Right lobe of liver (tissue), 6 donors: ENCODE measurements around the gene PDSS2. TPM values are rescaled to one million over a fixed set of nuclear protein-coding genes. Genes with fewer than 3 reads are reported as not detected.

Source experiments
- ATAC-seq, 4 donors: fragments of 200-7000 bp; cut with Tn5 transposase; one replicate each; pipeline ENCODE4 v1.9.1; 2020; ENCODE audit warnings: mild to moderate bottlenecking in 4 of 4, moderate library complexity in 4 of 4
- DNase-seq, 3 donors: peaks; one replicate each; pipeline ENCODE4 v3.0.0-alpha.2; 2020
- H3K27ac ChIP-seq, 3 donors: fragments of 200-600 bp; one replicate each; pipeline ENCODE4 v1.8.0; 2022
- H3K27me3 ChIP-seq, 2 donors: fragments of 200-600 bp; one replicate each; pipeline ENCODE4 v1.8.0; 2022
- H3K36me3 ChIP-seq, 4 donors: fragments of 200-600 bp; sonication (generic) in 1 of 4; one replicate each; pipeline versions ENCODE4 v1.5.1 to v1.8.0; 2017 to 2022; ENCODE audit warnings: control low read depth in 1 of 4
- H3K4me1 ChIP-seq, 4 donors: fragments of 200-600 bp; sonication (generic) in 1 of 4; one replicate each; pipeline versions ENCODE4 v1.5.1 to v1.8.0; 2017 to 2022; ENCODE audit warnings: control low read depth in 1 of 4
- H3K4me3 ChIP-seq, 3 donors: fragments of 200-600 bp; one replicate each; pipeline ENCODE4 v1.8.0; 2022
- H3K9me3 ChIP-seq, 4 donors: fragments of 200-600 bp; sonication (generic) in 1 of 4; one replicate each; pipeline versions ENCODE4 v1.5.1 to v1.8.0; 2017 to 2022; ENCODE audit warnings: control low read depth in 1 of 4
- POLR2A ChIP-seq: fragments of 450-650 bp; IDR thresholded peaks from one replicate; pipeline ENCODE4 v1.6.1; 2017; ENCODE audit warnings: antibody characterized with exemption, mild to moderate bottlenecking
- WGBS: methylation state at CpG from one replicate; pipeline ENCODE4 v1.1.6; 2018; ENCODE audit warnings: low coverage, low lambda C conversion rate; ENCODE audit not compliant: insufficient coverage; ENCODE audit errors: missing lambda C conversion rate; 5-methylcytosine and 5-hydroxymethylcytosine counted together
- intact Hi-C, 2 donors: fragments of 100-400 bp; cut with DNase I; formaldehyde crosslinking; loops; one replicate each; pipeline versions ENCODE4 v1.11.2 to v1.14.1; 2022
- total RNA-seq, 6 experiments: library from RNA; depleted of rRNA in 2 of 6; stranded (reverse); fragments of >200 nt in 2 of 6; fragmentation: NEBNext Ultra II Directional in 3 of 6; extraction: Animal tissue kit (Norgen Biotek cat#: 25700) in 3 of 6; gene quantifications; one replicate each; pipeline versions ENCODE4 v1.1.0 to v1.2.4, GENCODE V29; 2016 to 2023
- TF ChIP-seq, protein P1 (sequence below), 4 donors: fragments of 200-600 bp in 3 of 4; fragments of 450-650 bp in 1 of 4; IDR thresholded peaks; one replicate each; pipeline versions ENCODE4 v1.5.1 to v1.8.0; 2016 to 2022; ENCODE audit warnings: antibody characterized with exemption in 4 of 4, mild to moderate bottlenecking in 2 of 4
- donor health status: DM: no; HTN: yes; CAD: no.
- donor health status: DM: no; HTN: no; CAD: no.
- donor health status: DM: no; HTN: no; CAD: no.
- donor health status: DM: no; HTN: yes; CAD: no.
- donor health status: DM: no; HTN: yes; CAD: no.

PDSS2 gene
- total RNA-seq, 6 experiments from 2014 or later: 17.0 to 25.1 (median 19.0) TPM

DNA sequence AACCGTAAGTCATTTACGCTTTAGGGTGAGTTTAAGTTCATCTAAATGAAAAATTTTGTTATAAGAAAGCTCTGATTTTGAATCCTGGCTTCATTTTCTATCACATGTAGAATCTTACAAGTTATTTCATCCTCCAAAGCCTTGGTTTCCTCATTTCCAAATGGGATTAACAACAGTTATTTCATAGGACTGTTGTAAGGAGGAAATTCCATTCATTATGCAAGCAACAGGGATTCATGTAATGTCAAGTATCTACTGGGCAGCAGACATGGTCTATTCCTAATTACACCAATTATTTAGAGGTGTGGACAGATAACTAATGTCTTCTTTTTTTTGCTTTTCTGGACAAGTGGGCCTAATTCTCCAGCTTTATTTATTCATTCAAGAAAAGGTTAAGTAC lies 154.0 kb downstream of the PDSS2 start:
- H3K9me3 ChIP-seq: no peaks in the 10 kb centered on the region
- H3K36me3 ChIP-seq: no peaks in the 10 kb centered on the region
- H3K27ac ChIP-seq: no peak overlapping the region
- intact Hi-C loops: no loop called here
- no peak for TF ChIP-seq POLR2A
- TF ChIP-seq, protein P1, sequence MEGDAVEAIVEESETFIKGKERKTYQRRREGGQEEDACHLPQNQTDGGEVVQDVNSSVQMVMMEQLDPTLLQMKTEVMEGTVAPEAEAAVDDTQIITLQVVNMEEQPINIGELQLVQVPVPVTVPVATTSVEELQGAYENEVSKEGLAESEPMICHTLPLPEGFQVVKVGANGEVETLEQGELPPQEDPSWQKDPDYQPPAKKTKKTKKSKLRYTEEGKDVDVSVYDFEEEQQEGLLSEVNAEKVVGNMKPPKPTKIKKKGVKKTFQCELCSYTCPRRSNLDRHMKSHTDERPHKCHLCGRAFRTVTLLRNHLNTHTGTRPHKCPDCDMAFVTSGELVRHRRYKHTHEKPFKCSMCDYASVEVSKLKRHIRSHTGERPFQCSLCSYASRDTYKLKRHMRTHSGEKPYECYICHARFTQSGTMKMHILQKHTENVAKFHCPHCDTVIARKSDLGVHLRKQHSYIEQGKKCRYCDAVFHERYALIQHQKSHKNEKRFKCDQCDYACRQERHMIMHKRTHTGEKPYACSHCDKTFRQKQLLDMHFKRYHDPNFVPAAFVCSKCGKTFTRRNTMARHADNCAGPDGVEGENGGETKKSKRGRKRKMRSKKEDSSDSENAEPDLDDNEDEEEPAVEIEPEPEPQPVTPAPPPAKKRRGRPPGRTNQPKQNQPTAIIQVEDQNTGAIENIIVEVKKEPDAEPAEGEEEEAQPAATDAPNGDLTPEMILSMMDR (IDR thresholded peaks at IDR 0.05): no peak
- no peaks in the 10 kb centered on the region for H3K4me1 ChIP-seq
- no peak overlapping the region for H3K4me3 ChIP-seq
- WGBS: 91% methylated on average over 2 of the region's 2 CpGs
- DNase-seq (no peak), ATAC-seq (no peak)
- no peaks in the 10 kb centered on the region for H3K27me3 ChIP-seq

DNA sequence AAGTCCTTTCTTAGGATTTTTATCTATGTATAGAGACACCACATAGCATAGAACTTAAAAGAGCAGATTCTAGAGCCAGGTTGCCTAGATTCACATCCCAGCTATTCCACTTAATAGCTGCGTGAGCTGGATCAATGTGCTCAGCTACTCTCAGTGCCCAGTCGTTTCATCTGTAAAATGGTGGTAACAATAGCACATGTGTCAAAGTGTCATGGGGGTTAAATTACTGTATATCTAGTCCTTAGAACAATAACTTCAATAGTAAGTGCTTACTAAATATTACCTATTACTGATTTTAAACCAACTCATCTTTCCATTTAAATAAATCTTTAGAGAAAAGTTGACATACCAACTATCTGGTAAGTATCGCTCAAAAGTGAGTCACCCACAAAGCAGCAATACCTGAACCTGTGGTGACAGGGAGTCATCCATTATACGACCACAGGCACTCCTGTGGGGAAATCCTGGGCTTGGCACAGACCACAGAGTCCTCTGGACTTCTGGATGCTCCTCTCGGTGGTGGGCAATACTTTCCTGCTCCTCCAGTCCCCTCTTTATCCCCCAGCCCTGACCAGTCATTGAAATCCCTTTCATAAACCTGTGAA lies 154.8 kb downstream of the PDSS2 start:
- Histone ChIP-seq H3K4me1 (no peaks in the 10 kb centered on the region), H3K4me3 (no peak overlapping the region), H3K27me3 (no peaks in the 10 kb centered on the region), H3K27ac (no peak overlapping the region), H3K9me3 (no peaks in the 10 kb centered on the region), H3K36me3 (no peaks in the 10 kb centered on the region)
- WGBS: 86% methylated on average over 5 of the region's 5 CpGs
- TF ChIP-seq, protein P1 (IDR thresholded peaks at IDR 0.05): no peak
- no peak for TF ChIP-seq POLR2A
- intact Hi-C loops: no loop called here
- DNase-seq (no peak), ATAC-seq (no peak)

DNA sequence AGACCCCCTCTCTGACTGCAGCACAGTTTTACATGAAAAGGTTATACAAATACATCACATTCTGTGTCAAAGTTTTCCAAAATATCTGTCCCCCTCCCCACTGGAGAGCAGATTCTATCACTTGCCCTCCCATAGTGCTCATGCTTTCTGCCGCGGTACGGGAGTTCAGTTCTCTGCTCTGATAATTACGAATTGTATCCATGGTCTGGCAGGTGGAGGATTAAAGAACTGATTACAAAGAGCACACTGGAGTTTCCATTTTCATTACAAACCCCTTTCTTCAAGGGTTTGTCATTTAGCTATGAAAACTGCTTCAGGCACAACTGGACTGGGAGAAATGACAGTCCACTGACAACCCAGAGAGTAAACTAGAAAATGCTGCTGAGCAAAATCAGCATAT lies 166.0 kb downstream of the PDSS2 start:
- no peak for ATAC-seq
- no peaks in the 10 kb centered on the region for H3K9me3 ChIP-seq
- intact Hi-C loops: no loop called here
- H3K36me3 ChIP-seq: no peaks in the 10 kb centered on the region
- TF ChIP-seq, protein P1 (IDR thresholded peaks at IDR 0.05): no peak
- TF ChIP-seq POLR2A: no peak
- H3K27me3 ChIP-seq: no peaks in the 10 kb centered on the region
- H3K4me3 ChIP-seq: no peak overlapping the region
- H3K27ac ChIP-seq: no peak overlapping the region
- no peaks in the 10 kb centered on the region for H3K4me1 ChIP-seq
- WGBS: 64% methylated on average over 4 of the region's 4 CpGs
- DNase-seq: no peak

DNA sequence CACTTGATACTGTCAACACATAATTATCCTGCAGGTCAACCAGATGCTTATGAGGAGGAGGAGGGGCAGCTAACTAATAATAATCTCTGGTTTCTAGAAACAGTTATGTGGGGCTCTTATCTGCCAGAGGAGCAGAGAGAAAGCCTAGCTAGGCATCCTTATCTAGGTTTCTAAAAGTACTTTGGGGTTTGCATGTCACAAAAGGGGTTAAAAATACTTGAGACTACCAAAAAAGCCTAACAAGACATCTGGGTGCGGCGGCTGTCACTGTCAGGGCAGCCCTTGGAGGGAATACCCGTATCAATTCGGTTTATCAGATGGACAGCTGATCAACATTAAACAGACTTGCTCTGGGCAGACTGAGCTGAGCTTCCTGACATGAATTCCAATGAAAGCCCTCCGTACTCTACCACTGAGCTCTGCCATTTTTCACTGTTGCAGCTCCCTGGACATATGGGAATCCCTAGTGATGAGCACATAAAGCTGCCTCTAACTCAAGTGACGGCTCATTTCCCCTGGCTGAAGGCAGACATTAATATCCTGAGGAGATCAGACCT lies 166.6 kb downstream of the PDSS2 start:
- intact Hi-C loops: no loop called here
- TF ChIP-seq, protein P1 (IDR thresholded peaks at IDR 0.05): no peak
- no peak for TF ChIP-seq POLR2A
- 89% methylated on average over 2 of the region's 6 CpGs for WGBS
- Histone ChIP-seq H3K27me3 (no peaks in the 10 kb centered on the region), H3K9me3 (no peaks in the 10 kb centered on the region), H3K4me3 (no peak overlapping the region), H3K4me1 (no peaks in the 10 kb centered on the region), H3K27ac (no peak overlapping the region), H3K36me3 (no peaks in the 10 kb centered on the region)
- DNase-seq (no peak), ATAC-seq (no peak)
